Measurements from ENCODE around the gene EXOSC5. TPM values are rescaled to one million over a fixed set of nuclear protein-coding genes. Genes with fewer than 3 reads are reported as not detected.
A peak's percentile ranks its signal among the peaks of the same experiment; 100 is the strongest.

EXOSC5 gene
- total and polyA plus RNA-seq, 9 of the 15 experiments (the other 6 are each of a cell fraction or from before 2014, with no cell fraction given), result 10.9 to 75.5 (median 37.8) TPM

DNA sequence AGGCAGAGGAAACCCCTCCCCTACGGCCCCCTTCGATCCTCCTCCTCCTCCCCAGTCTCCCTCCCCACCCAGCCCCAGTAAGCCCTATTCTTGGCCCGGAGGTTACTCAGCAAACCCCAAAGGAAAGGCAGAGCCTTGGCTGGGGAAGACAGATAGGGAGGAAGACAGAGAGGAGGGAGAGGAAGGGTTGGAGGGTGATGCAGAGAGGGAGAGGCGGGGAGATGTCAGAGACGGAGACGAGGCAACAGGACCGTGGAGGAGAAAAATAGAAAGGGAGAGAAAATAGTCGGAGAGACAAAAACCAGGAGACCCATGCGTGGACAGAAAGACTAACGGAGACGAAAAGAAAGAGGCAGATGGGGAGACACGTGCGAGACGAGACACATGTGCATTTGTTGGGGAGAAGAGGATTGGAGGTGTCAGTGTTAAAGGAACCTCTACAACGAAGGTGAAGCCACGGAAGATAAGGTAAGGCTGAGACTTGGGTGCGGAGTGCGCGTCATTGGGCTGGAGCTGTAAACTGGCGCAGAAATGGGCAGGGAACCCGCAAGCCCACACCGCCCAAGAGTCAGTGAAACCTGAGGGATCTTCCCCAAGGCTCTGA, 46.3 kb downstream of the EXOSC5 start:
- Histone ChIP-seq H3K36me3 (ENCODE audit: control insufficient read depth, insufficient read depth, low read length) (peaks cover 50% of the 10 kb centered on the region), H3K79me2 (ENCODE audit: control insufficient read depth, insufficient read depth, low read length) (peaks cover 77% of the 10 kb centered on the region), H2AFZ (ENCODE audit: low read depth, low read length) (peak overlapping the region; percentile 68; the same call in 1 of the 2 replicates), H3K9me1 (ENCODE audit: control insufficient read depth, insufficient read depth, low read length) (no peaks in the 10 kb centered on the region), H4K20me1 (replicated peaks; ENCODE audit: control insufficient read depth, insufficient read depth, low read length) (peaks cover 17% of the 10 kb centered on the region), H3K9me3 (replicated peaks; ENCODE audit: control insufficient read depth, insufficient read depth, low read depth, low read length) (no peaks in the 10 kb centered on the region), H3K27ac (ENCODE audit: extremely low read depth, low read depth, low read length) (peak overlapping the region; percentile 93), H3K4me2 (ENCODE audit: insufficient read depth, low read length) (peak overlapping the region; percentile 100), H3K9ac (ENCODE audit: insufficient read depth in 1 of 2, low read depth in 2 of 2, low read length in 2 of 2) (peak overlapping the region; percentile 85 to 99), H3K4me1 (replicated peaks in 1 of 2; ENCODE audit: control insufficient read depth in 2 of 2, insufficient read depth in 2 of 2, low read length in 2 of 2) (peaks cover 11 to 44% of the 10 kb centered on the region in 2 experiments), H3K27me3 (ENCODE audit: control insufficient read depth in 2 of 2, insufficient read depth in 2 of 2, low read length in 2 of 2) (no peaks in the 10 kb centered on the region), H3K4me3 (peak overlapping the region; percentile 98)
- intact Hi-C loops (cut with micrococcal nuclease) (loop anchor here (5.0 kb wide), 2 partner anchors 44 to 89 kb away; partner anchors contain the start of gene HNRNPUL1), in situ Hi-C loops (cut with MboI) (no loop called here)
- POLR2A ChIA-PET, result interaction anchor here (1.1 to 3.1 kb wide), 9 partner anchors 9 to 147 kb away, joined by 3 to 20 read pairs (median 4); partner anchors contain the start of gene B9D2
- ATAC-seq, result peak; percentile 58
- TSS peak; percentile 66 for BruUV-seq (replicated peaks)
- under 1% methylated on average over 16 of the region's 22 CpGs for WGBS (ENCODE audit: insufficient coverage, low coverage, missing lambda C conversion rate)
- CTCF ChIA-PET (ENCODE audit: low intra/inter-chr PET ratio), result no interaction called here
- peak; percentile 94 for FAIRE-seq
- DNase-seq (ENCODE audit: extremely low read depth in 1 of 4, low spot score in 3 of 4), result peak; percentile 67 to 91 (median 78)
- TF ChIP-seq, protein P1, sequence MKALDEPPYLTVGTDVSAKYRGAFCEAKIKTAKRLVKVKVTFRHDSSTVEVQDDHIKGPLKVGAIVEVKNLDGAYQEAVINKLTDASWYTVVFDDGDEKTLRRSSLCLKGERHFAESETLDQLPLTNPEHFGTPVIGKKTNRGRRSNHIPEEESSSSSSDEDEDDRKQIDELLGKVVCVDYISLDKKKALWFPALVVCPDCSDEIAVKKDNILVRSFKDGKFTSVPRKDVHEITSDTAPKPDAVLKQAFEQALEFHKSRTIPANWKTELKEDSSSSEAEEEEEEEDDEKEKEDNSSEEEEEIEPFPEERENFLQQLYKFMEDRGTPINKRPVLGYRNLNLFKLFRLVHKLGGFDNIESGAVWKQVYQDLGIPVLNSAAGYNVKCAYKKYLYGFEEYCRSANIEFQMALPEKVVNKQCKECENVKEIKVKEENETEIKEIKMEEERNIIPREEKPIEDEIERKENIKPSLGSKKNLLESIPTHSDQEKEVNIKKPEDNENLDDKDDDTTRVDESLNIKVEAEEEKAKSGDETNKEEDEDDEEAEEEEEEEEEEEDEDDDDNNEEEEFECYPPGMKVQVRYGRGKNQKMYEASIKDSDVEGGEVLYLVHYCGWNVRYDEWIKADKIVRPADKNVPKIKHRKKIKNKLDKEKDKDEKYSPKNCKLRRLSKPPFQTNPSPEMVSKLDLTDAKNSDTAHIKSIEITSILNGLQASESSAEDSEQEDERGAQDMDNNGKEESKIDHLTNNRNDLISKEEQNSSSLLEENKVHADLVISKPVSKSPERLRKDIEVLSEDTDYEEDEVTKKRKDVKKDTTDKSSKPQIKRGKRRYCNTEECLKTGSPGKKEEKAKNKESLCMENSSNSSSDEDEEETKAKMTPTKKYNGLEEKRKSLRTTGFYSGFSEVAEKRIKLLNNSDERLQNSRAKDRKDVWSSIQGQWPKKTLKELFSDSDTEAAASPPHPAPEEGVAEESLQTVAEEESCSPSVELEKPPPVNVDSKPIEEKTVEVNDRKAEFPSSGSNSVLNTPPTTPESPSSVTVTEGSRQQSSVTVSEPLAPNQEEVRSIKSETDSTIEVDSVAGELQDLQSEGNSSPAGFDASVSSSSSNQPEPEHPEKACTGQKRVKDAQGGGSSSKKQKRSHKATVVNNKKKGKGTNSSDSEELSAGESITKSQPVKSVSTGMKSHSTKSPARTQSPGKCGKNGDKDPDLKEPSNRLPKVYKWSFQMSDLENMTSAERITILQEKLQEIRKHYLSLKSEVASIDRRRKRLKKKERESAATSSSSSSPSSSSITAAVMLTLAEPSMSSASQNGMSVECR (CRISPR knock-in tag; IDR thresholded peaks at IDR 0.05), result peak; percentile 77
- TF ChIP-seq HCFC1 (IDR thresholded peaks at IDR 0.05; ENCODE audit: low read depth, low read length), result no peak
- no peak; a peak in 1 of 4 replicates for TF ChIP-seq TRIM24 (IDR thresholded peaks at IDR 0.05)
- no peak for TF ChIP-seq ETS2 (tag; IDR thresholded peaks at IDR 0.05; ENCODE audit: borderline replicate concordance, poor library complexity, severe bottlenecking)
- TF ChIP-seq, protein P2, sequence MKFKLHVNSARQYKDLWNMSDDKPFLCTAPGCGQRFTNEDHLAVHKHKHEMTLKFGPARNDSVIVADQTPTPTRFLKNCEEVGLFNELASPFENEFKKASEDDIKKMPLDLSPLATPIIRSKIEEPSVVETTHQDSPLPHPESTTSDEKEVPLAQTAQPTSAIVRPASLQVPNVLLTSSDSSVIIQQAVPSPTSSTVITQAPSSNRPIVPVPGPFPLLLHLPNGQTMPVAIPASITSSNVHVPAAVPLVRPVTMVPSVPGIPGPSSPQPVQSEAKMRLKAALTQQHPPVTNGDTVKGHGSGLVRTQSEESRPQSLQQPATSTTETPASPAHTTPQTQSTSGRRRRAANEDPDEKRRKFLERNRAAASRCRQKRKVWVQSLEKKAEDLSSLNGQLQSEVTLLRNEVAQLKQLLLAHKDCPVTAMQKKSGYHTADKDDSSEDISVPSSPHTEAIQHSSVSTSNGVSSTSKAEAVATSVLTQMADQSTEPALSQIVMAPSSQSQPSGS (CRISPR knock-in tag; IDR thresholded peaks at IDR 0.05), result no peak
- no peak for TF ChIP-seq ZNF583 (CRISPR knock-in tag; IDR thresholded peaks at IDR 0.05)
- TF ChIP-seq SIX5 (IDR thresholded peaks at IDR 0.05; ENCODE audit: borderline replicate concordance in 1 of 2, insufficient read depth in 1 of 2, low read depth in 1 of 2, low read length in 2 of 2), result no peak
- TF ChIP-seq ZNF830 (CRISPR knock-in tag; IDR thresholded peaks at IDR 0.05), result no peak
- peak; percentile 64 for TF ChIP-seq TCF3 (CRISPR knock-in tag; IDR thresholded peaks at IDR 0.05)
- TF ChIP-seq NCOA1 (IDR thresholded peaks at IDR 0.05; ENCODE audit: low read depth), result no peak
- TF ChIP-seq BRF1 (IDR thresholded peaks at IDR 0.05; ENCODE audit: borderline replicate concordance, extremely low read depth, insufficient read length), result no peak
- no peak; the same call in 1 of the 2 replicates for TF ChIP-seq ZEB2 (IDR thresholded peaks at IDR 0.05)
- no peak for TF ChIP-seq TCF7L2 (IDR thresholded peaks at IDR 0.05; ENCODE audit: low read depth, low read length)
- TF ChIP-seq, protein P3, sequence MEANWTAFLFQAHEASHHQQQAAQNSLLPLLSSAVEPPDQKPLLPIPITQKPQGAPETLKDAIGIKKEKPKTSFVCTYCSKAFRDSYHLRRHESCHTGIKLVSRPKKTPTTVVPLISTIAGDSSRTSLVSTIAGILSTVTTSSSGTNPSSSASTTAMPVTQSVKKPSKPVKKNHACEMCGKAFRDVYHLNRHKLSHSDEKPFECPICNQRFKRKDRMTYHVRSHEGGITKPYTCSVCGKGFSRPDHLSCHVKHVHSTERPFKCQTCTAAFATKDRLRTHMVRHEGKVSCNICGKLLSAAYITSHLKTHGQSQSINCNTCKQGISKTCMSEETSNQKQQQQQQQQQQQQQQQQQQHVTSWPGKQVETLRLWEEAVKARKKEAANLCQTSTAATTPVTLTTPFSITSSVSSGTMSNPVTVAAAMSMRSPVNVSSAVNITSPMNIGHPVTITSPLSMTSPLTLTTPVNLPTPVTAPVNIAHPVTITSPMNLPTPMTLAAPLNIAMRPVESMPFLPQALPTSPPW (CRISPR knock-in tag; IDR thresholded peaks at IDR 0.05), result peak; percentile 49; the same call in 1 of the 2 replicates
